HG03571 (cell line): ENCODE measurements around the gene TMEM139.

Experiments used
- ATAC-seq: cut with Tn5 transposase; IDR thresholded peaks from one replicate; pipeline ENCODE4 v1.9.1; 2021; ENCODE audit not compliant: unreplicated experiment

TMEM139 gene

DNA sequence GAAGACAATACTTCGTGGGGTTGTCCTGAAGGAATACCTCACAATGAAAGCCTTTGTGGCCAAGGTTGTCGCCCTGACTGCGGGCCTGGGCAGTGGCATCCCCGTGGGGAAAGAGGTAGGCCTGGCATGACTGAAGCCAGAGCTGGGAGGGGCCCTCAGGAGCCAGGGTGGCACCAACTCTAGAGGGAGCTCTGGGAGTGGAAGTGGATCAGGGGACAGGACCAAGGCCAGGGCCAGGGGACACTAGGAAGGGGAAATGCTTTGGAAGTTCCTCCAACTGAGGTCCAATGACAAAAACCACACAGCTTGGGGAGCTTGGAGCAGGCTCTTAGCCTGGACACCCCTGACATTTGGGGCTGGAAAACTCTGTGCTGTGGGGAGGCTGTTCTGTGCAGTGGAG, 37.0 kb downstream of the TMEM139 start:
- no peak for ATAC-seq

DNA sequence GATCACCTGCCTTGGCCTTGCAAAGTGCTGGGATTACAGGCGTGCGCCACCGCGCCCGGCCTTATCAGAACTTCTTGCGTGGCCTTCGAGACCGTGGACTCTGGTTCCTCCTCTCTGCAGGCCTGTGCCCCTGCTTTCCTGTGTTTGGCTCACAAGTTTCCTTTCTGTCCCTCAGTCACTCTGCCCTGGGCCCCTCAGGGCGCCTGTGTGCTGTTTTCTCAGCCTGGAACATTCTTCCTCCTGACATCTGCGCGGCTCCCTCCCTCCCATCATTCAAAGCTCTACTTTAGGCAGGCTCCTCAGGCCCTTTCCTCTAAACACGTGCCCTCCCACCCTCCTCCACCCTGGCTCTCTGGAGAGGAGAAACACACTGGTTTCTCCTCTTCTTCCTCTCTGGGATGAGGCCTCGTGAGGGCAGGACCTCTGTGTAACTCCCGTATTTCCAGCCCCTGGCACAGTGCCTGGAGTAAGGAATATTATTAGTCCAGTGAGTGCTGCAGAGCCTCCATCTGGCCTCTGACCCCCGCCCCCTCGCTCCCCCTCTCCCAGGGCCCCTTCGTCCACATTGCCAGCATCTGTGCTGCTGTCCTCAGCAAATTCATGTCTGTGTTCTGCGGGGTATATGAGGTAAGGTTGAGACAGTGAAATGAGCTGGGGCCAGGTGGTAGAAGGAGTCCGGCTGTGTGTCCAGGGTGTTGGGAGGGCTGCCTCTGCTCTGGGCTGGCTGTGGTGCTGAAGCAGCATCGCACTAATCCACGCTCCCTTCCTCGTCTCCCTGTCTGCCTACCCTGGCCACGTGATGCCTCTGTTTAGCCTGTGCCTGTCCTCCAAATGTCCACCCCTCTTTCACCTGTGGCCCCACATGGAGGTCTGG, 38.2 kb downstream of the TMEM139 start:
- no peak for ATAC-seq

DNA sequence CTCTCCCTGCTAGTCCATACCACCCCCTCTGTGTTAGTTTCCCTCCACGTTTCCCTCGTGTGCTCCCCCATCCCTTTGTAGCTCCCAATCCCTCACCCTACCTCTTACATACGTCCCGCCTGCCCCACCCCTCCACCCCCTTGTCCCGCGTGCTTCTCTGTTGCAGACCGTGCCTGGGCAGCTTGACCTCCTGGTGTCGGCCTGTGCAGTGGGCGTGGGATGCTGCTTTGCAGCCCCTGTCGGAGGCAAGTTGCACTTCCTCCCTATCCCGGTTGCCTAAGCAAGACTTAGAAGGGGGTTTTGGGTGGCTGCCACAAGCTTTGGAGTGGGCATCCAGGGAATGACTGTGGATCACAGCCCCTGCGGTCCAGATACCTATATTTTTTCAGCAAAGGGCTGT, 38.9 kb downstream of the TMEM139 start:
- no peak for ATAC-seq

DNA sequence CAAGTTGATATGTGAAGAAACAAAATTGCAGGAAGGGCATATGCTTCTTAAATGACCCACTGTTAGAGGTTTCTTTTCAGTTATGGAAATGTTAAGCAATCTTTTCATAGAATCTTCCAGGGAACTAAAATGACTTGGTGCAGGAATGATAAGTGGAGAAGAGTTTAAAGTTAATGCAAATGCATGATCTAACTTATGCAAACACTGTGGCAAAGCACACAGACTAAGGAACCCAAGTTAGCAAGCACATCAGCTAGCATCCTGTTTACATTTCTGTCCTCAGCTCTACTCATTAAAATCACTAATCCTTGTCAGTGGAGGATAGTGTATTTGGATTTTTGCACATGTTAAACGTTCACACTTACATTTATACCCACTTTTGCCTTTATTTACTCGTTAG, 40.5 kb downstream of the TMEM139 start:
- no peak for ATAC-seq

DNA sequence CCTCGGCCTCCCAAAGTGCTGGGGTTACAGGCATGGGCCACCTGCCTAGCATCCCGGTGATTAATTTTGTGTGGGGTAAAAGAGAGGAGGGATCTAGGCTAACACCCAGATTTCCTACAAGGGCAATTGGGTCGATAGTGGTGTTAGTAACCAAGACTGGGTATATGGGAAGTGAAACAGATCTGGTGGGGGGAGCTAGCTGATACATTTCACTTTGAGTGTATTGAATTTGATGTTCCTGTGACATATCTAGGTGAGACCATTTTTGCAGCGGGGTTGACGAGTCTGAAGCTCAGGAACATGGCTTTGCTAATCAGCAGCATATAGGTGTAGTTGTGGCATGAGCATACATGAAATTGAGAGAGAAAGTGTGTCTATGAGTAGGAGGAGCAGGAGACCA, 43.1 kb downstream of the TMEM139 start:
- no peak for ATAC-seq

DNA sequence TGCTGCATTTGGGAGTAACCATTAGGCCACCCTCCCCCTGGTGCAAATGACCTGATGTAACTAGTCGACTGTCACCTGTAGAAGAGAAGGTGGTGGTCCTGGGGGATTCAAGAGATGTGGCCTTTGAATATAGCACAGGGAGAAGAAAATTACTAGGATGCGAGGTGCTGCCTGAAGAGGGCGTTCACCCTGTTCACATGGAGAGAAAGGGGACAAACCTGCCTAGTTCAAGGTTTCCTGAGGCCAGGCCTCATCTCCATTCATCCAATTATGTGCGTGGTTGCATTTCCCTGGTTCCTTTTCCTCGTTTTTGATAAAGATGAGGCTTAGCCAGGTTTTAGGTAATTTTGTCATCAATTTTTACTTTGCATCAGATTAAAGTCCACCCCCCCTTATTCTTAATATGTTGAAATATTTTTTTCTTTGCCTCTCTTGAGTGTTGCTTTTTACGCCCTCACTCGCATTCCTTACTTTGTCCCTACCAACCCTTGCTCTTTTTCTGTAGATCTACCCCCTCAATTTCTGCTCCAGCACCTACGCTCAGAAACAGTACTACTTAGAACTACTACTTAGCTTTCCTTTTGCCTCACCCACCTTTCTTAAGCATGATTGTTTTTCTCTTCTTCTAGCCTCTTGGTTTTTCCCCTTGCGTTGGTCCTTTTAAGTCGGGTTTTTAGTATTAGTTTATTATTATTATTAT, 44.9 kb downstream of the TMEM139 start:
- ATAC-seq = no peak

DNA sequence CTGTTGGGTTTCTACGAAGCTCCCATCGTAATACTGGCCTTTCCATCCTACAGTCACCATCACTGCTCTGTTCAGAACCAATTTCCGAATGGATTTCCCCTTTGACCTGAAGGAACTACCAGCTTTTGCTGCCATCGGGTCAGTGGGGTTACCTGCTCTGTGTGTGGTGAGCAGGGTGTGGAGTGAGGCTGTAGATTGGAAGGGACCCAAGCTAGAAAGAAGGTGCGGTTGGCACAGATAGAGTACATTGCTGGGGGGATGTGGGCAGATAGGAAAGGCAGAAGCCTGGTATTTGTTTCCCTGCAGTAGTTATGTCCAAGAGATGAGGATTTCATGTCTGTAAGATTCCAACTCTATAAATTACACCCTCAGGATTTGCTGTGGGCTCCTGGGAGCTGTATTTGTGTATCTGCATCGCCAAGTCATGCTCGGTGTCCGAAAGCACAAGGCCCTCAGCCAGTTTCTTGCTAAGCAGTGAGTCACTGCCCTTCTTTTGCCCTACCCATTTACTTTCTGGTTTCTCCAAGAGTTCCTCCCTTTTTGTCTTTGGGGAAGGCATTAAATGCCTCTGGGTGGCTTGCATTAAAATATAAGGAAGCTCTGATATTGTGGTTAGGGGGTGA, 46.5 kb downstream of the TMEM139 start:
- ATAC-seq = no peak

DNA sequence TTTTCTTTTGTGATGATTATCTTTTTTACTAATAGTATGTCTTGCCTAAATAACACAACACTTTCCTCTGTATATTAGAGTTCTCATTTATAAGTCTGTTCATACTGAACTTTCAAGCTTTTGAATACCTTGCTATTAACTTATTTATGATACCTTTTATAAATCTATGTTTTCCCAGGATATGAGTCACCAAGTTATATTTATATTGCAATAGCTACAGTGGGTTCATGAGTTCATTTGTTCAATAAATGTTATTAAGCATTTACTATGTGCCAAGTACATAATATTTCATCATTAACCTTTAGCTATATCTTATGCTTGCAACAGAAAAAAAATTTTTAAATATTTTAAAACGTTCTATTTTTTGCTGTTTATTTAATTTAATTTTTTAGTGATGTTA, 49.5 kb downstream of the TMEM139 start:
- no peak for ATAC-seq

DNA sequence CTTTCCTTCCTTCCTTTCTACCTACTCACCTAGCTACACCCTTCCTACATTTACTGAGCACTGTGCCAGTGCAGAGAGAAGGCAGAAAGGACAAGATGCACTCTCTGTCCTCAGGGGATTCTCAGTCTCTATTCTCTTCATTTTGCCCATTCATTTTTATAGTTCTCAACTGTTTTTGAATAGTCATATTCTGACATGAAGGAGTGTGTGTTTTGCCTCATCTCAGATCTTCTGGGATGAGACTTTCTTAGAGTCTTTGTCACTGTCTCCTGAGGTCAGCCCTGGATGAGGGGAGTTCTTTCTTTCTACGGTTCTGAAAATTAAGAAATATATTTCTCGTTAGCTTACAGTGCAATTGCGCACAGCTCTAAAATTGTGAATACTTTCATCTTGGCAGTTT, 52.5 kb downstream of the TMEM139 start:
- no peak for ATAC-seq
